HCT116 (cell line): ENCODE data around the gene PDE9A. TPM values are rescaled to one million over a fixed set of nuclear protein-coding genes. Genes with fewer than 3 reads are reported as not detected.

Experiments
- ATAC-seq: fragments of 200-7000 bp; cut with Tn5 transposase; 2 replicates; pipeline ENCODE4 v1.9.1; 2020; ENCODE audit warnings: mild to moderate bottlenecking, moderate library complexity
- BruUV-seq: library from RNA; stranded (reverse); fragments of 400-500 nt; replicated peaks from 2 replicates; lab custom pipeline; 2021; lab: Mats Ljungman, UMichigan
- CTCF ChIA-PET: fragments of 300-600 bp; sonication (Branson Sonifier 250); formaldehyde crosslinking; loops from one replicate; lab custom pipeline; 2021; ENCODE audit warnings: antibody characterized with exemption; lab: Charles Lee
- POLR2A ChIA-PET: fragments of 300-600, 350-600 bp; sonication (Branson Sonifier 250); formaldehyde crosslinking; loops from one replicate; lab custom pipeline; 2021; ENCODE audit warnings: antibody characterized with exemption; lab: Charles Lee
- RAD21 ChIA-PET, 2 experiments: fragments of 300-600 bp; sonication (Branson Sonifier 250); formaldehyde crosslinking; loops; one replicate each; lab custom pipeline; 2023; ENCODE audit warnings: low total read pairs in 2 of 2; ENCODE audit not compliant: uncharacterized antibody in 2 of 2, unreplicated experiment in 2 of 2, low non-redundant PET in 1 of 2; lab: Charles Lee
- DNase-seq: peaks from one replicate; pipeline ENCODE4 v3.0.0-alpha.2; 2010; ENCODE audit warnings: low read depth, low spot score
- H2AFZ ChIP-seq: fragments of 200-600 bp; shearing (Covaris generic), sonication (generic); 2 replicates; pipeline ENCODE4 v1.6.1; 2017; ENCODE audit warnings: low read depth, mixed run types, mixed read lengths, antibody characterized with exemption, low read length; ENCODE audit not compliant: poor library complexity, severe bottlenecking
- H3K27ac ChIP-seq: 2 replicates; pipeline ENCODE4 v1.5.1; 2012; ENCODE audit warnings: low read depth, low read length
- H3K27me3 ChIP-seq: fragments of 200-600 bp; sonication (generic); 2 replicates; pipeline ENCODE4 v1.6.1; 2016; ENCODE audit warnings: mixed run types, low read length, mixed read lengths; ENCODE audit not compliant: insufficient read depth
- H3K36me3 ChIP-seq, 2 experiments: fragments of 200-500 bp in 1 of 2; fragments of 200-600 bp in 1 of 2; sonication (Bioruptor generic) in 1 of 2; sonication (generic) in 1 of 2; 2 replicates each; pipeline versions ENCODE4 v1.5.1 to v1.6.1; 2014 to 2016; ENCODE audit warnings: low read length in 2 of 2, inconsistent platforms in 1 of 2, mixed read lengths in 1 of 2, mixed run types in 1 of 2; ENCODE audit not compliant: insufficient read depth in 2 of 2, control insufficient read depth in 1 of 2
- H3K4me1 ChIP-seq, 2 experiments: fragments of 200-600 bp in 1 of 2; sonication (generic) in 1 of 2; 2 replicates each; pipeline versions ENCODE4 v1.5.1 to v1.6.1; 2012 to 2017; ENCODE audit warnings: low read length in 2 of 2, inconsistent platforms in 1 of 2, mild to moderate bottlenecking in 1 of 2, mixed read lengths in 1 of 2, mixed run types in 1 of 2, moderate library complexity in 1 of 2; ENCODE audit not compliant: insufficient read depth in 2 of 2, control insufficient read depth in 1 of 2
- H3K4me2 ChIP-seq: fragments of 200-600 bp; sonication (generic); 2 replicates; pipeline ENCODE4 v1.6.1; 2017; ENCODE audit warnings: mixed run types, low read length, mixed read lengths
- H3K4me3 ChIP-seq, 2 experiments: fragments of 200-600 bp in 1 of 2; sonication (generic) in 1 of 2; replicated peaks in 1 of 2; 2 replicates each; pipeline ENCODE4 v1.5.1; 2011 to 2016; ENCODE audit warnings: low read length in 2 of 2, control low read depth in 1 of 2, low read depth in 1 of 2, mild to moderate bottlenecking in 1 of 2, mixed read lengths in 1 of 2, mixed run types in 1 of 2
- H3K79me2 ChIP-seq: fragments of 200-600 bp; sonication (generic); 2 replicates; pipeline ENCODE4 v1.6.1; 2017; ENCODE audit warnings: mild to moderate bottlenecking, mixed run types, low read length, moderate library complexity, mixed read lengths; ENCODE audit not compliant: insufficient read depth
- H3K9ac ChIP-seq: fragments of 200-600 bp; sonication (generic); 2 replicates; pipeline ENCODE4 v1.6.1; 2016; ENCODE audit warnings: low read length, mixed read lengths
- H3K9me2 ChIP-seq: fragments of 200-600 bp; sonication (generic), shearing (Covaris generic); 2 replicates; pipeline ENCODE4 v1.6.1; 2017; ENCODE audit warnings: mixed run types, mild to moderate bottlenecking, moderate library complexity; ENCODE audit not compliant: insufficient read depth
- H3K9me3 ChIP-seq, 2 experiments: fragments of 200-500 bp in 1 of 2; fragments of 200-600 bp in 1 of 2; sonication (Bioruptor generic) in 1 of 2; sonication (generic) in 1 of 2; 2 replicates each; pipeline ENCODE4 v1.6.1; 2014 to 2017; ENCODE audit warnings: low read length in 2 of 2, mixed read lengths in 2 of 2, inconsistent platforms in 1 of 2, low read depth in 1 of 2, mild to moderate bottlenecking in 1 of 2, mixed run types in 1 of 2, moderate library complexity in 1 of 2; ENCODE audit not compliant: control insufficient read depth in 1 of 2, insufficient read depth in 1 of 2
- H4K20me1 ChIP-seq: fragments of 200-600 bp; sonication (generic), shearing (Covaris generic); 2 replicates; pipeline ENCODE4 v1.6.1; 2017; ENCODE audit warnings: mixed run types, mild to moderate bottlenecking, moderate library complexity; ENCODE audit not compliant: insufficient read depth
- CBX3 ChIP-seq: IDR thresholded peaks from 2 replicates; pipeline ENCODE4 v1.6.1; 2012; ENCODE audit warnings: low read depth
- CEBPB ChIP-seq: IDR thresholded peaks from 2 replicates; pipeline ENCODE4 v1.6.1; 2012; ENCODE audit warnings: low read depth
- EGR1 ChIP-seq: IDR thresholded peaks from 2 replicates; pipeline ENCODE4 v1.6.1; 2012; ENCODE audit warnings: low read depth
- ELF1 ChIP-seq: IDR thresholded peaks from 2 replicates; pipeline ENCODE4 v1.6.1; 2012; ENCODE audit warnings: low read depth, borderline replicate concordance
- EZH2 ChIP-seq: fragments of 200-600 bp; sonication (generic); IDR thresholded peaks from 2 replicates; pipeline ENCODE4 v1.6.1; 2017; ENCODE audit warnings: antibody characterized with exemption, mixed run types
- EZH2phosphoT487 ChIP-seq: fragments of 200-600 bp; IDR thresholded peaks from 2 replicates; pipeline ENCODE4 v1.6.1; 2018; ENCODE audit warnings: antibody characterized with exemption, borderline replicate concordance
- RAD21 ChIP-seq: IDR thresholded peaks from 2 replicates; pipeline ENCODE4 v1.6.1; 2012; ENCODE audit warnings: low read depth, mild to moderate bottlenecking
- SIN3A ChIP-seq: IDR thresholded peaks from 2 replicates; pipeline ENCODE4 v1.6.1; 2012; ENCODE audit warnings: low read depth
- SRF ChIP-seq: IDR thresholded peaks from 2 replicates; pipeline ENCODE4 v1.6.1; 2012; ENCODE audit warnings: low read depth
- TCF7L2 ChIP-seq: IDR thresholded peaks from 2 replicates; pipeline ENCODE4 v1.7.0; 2011; ENCODE audit warnings: borderline replicate concordance, inconsistent platforms; ENCODE audit not compliant: insufficient read depth, insufficient read length; ENCODE audit errors: extremely low read depth
- ZFX ChIP-seq: fragments of 450-650 bp; IDR thresholded peaks from 2 replicates; pipeline ENCODE4 v1.6.1; 2017
- ZNF274 ChIP-seq: fragments of 200-500 bp; sonication (Bioruptor generic); IDR thresholded peaks from 2 replicates; pipeline ENCODE4 v1.6.1; 2014; ENCODE audit warnings: mild to moderate bottlenecking, low read depth, low read length, inconsistent platforms
- intact Hi-C: fragments of 100-400 bp; cut with micrococcal nuclease; formaldehyde crosslinking; loops from 2 replicates; pipeline ENCODE4 v1.10.0; 2022
- total RNA-seq: library from RNA; stranded (reverse); gene quantifications from one replicate; pipeline ENCODE4 v1.2.1, GENCODE V29; 2021; ENCODE audit not compliant: unreplicated experiment
- TF ChIP-seq, protein P1 (sequence below): IDR thresholded peaks from 2 replicates; pipeline ENCODE4 v1.6.1; 2012
- TF ChIP-seq, protein P2 (sequence below): IDR thresholded peaks from 2 replicates; pipeline ENCODE4 v1.6.1; 2012
- TF ChIP-seq, protein P3 (sequence below), 3 experiments: fragments of 200-600 bp in 1 of 3; sonication (generic) in 1 of 3; IDR thresholded peaks in 2 of 3; conservative IDR thresholded peaks in 1 of 3; 2 replicates each; pipeline ENCODE4 v1.5.1; 2012 to 2017; ENCODE audit warnings: low read depth in 2 of 3, low read length in 2 of 3, antibody characterized with exemption in 1 of 3, borderline replicate concordance in 1 of 3, control low read depth in 1 of 3, mild to moderate bottlenecking in 1 of 3, mixed read lengths in 1 of 3, mixed run types in 1 of 3, moderate library complexity in 1 of 3; ENCODE audit not compliant: insufficient read depth in 1 of 3
- TF ChIP-seq, protein P4 (sequence below): IDR thresholded peaks from 2 replicates; pipeline ENCODE4 v1.6.1; 2012; ENCODE audit warnings: low read depth

PDE9A gene
- total RNA-seq, 1 experiment from 2014 or later: 31.4 TPM

DNA sequence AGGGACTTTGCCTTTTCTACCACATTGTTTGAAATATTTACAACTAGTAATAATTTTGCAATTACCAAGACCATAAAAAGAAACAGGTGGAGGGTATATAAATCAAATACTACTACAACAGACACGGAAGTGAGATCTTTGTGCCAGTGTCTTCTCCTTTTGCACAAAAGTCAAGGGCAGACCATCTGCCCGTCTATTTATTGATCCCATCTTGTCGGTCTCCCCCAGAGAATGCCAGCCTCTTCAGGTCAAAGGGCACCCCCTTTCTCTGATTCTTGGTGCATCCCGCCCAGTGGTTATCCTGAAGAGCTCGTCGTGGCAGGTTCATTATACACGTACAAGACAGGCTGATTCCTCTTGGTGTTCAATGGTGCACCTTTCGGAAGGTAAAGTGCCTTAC lies 4.8 kb upstream of the PDE9A start:
- H3K27me3 ChIP-seq: no peaks in the 10 kb centered on the region
- intact Hi-C loops: no loop called here
- no peaks in the 10 kb centered on the region for H3K36me3 ChIP-seq
- no peaks in the 10 kb centered on the region for H4K20me1 ChIP-seq
- no peak overlapping the region for H2AFZ ChIP-seq
- no peak for TF ChIP-seq TCF7L2
- no peak for TF ChIP-seq RAD21
- TF ChIP-seq CEBPB: no peak
- no peak for TF ChIP-seq ELF1
- no peak for TF ChIP-seq SRF
- TF ChIP-seq SIN3A: no peak
- no peak for TF ChIP-seq ZFX
- TF ChIP-seq, protein P1, sequence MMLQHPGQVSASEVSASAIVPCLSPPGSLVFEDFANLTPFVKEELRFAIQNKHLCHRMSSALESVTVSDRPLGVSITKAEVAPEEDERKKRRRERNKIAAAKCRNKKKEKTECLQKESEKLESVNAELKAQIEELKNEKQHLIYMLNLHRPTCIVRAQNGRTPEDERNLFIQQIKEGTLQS: no peak
- TF ChIP-seq, protein P2, sequence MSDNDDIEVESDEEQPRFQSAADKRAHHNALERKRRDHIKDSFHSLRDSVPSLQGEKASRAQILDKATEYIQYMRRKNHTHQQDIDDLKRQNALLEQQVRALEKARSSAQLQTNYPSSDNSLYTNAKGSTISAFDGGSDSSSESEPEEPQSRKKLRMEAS: no peak
- TF ChIP-seq EZH2: no peak
- TF ChIP-seq, protein P3, sequence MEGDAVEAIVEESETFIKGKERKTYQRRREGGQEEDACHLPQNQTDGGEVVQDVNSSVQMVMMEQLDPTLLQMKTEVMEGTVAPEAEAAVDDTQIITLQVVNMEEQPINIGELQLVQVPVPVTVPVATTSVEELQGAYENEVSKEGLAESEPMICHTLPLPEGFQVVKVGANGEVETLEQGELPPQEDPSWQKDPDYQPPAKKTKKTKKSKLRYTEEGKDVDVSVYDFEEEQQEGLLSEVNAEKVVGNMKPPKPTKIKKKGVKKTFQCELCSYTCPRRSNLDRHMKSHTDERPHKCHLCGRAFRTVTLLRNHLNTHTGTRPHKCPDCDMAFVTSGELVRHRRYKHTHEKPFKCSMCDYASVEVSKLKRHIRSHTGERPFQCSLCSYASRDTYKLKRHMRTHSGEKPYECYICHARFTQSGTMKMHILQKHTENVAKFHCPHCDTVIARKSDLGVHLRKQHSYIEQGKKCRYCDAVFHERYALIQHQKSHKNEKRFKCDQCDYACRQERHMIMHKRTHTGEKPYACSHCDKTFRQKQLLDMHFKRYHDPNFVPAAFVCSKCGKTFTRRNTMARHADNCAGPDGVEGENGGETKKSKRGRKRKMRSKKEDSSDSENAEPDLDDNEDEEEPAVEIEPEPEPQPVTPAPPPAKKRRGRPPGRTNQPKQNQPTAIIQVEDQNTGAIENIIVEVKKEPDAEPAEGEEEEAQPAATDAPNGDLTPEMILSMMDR (IDR thresholded peaks at IDR 0.05 in 2 of 3, conservative IDR thresholded peaks at IDR 0.05 in 1 of 3; ENCODE audit: borderline replicate concordance in 1 of 3, insufficient read depth in 1 of 3, low read depth in 2 of 3, low read length in 2 of 3): no peak
- TF ChIP-seq CBX3: no peak
- no peak for TF ChIP-seq EGR1
- TF ChIP-seq, protein P4, sequence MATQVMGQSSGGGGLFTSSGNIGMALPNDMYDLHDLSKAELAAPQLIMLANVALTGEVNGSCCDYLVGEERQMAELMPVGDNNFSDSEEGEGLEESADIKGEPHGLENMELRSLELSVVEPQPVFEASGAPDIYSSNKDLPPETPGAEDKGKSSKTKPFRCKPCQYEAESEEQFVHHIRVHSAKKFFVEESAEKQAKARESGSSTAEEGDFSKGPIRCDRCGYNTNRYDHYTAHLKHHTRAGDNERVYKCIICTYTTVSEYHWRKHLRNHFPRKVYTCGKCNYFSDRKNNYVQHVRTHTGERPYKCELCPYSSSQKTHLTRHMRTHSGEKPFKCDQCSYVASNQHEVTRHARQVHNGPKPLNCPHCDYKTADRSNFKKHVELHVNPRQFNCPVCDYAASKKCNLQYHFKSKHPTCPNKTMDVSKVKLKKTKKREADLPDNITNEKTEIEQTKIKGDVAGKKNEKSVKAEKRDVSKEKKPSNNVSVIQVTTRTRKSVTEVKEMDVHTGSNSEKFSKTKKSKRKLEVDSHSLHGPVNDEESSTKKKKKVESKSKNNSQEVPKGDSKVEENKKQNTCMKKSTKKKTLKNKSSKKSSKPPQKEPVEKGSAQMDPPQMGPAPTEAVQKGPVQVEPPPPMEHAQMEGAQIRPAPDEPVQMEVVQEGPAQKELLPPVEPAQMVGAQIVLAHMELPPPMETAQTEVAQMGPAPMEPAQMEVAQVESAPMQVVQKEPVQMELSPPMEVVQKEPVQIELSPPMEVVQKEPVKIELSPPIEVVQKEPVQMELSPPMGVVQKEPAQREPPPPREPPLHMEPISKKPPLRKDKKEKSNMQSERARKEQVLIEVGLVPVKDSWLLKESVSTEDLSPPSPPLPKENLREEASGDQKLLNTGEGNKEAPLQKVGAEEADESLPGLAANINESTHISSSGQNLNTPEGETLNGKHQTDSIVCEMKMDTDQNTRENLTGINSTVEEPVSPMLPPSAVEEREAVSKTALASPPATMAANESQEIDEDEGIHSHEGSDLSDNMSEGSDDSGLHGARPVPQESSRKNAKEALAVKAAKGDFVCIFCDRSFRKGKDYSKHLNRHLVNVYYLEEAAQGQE: no peak
- TF ChIP-seq ZNF274: no peak
- TF ChIP-seq EZH2phosphoT487: no peak
- ATAC-seq (no peak), DNase-seq (no peak)
- RAD21 ChIA-PET: no interaction called here
- no peak overlapping the region for H3K4me2 ChIP-seq
- H3K9me2 ChIP-seq: no peaks in the 10 kb centered on the region
- H3K9ac ChIP-seq: no peak overlapping the region
- H3K9me3 ChIP-seq: no peaks in the 10 kb centered on the region
- CTCF ChIA-PET: no interaction called here
- H3K27ac ChIP-seq: no peak overlapping the region
- H3K4me3 ChIP-seq: no peak overlapping the region
- no TSS peak for BruUV-seq
- POLR2A ChIA-PET: no interaction called here
- peaks cover 13 to 18% of the 10 kb centered on the region in 2 experiments; a peak in 3 of 4 replicates for H3K4me1 ChIP-seq
- no peaks in the 10 kb centered on the region for H3K79me2 ChIP-seq
